Measurements from ENCODE around the gene TRAF1.

DNA sequence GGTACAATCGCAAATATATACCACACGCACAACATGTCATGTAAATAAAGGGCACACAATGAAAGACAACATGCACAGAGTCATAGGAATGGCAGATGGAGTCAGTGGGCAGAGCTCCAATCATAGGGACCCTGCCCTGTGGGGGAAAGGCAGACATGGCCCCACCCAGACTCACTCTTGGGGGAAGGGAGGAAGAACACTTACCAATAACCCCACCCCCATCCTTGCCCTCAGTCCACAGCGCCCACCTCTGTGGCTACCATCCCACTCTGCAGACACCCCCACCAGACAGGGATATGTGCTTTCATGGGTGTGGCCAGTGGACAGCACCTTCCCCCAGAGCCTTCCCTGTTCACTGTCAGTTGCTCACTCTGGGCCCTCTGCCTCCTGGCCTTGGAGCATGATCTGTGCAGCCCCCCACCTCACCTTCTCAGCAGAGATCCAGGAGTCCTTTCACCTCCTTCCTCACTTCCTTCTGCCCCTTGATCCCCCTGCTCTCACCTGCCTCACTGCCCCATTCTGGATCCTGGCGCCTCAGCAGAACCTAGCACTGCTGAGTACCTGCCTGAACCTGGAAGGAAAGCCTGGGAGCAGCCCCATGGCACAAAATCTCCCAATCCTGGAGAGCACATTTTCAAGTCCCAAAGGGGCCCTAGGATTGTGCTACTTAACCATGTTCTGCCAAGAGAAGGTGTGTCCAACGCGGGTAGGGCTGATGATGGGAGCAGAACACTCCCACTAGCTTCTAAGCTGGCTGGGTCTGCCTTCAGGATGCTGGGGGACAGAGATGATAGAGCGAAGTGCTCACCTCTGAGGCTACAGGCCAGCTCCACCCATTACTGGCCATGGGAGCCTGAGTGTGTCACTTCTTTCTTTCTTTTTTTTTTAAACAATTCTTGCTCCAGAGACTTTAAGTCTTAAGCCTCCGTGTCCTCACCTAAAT, 48.1 kb downstream of the TRAF1 start:
- TF ChIP-seq EZH2 (IDR thresholded peaks at IDR 0.05) (no peak), POLR2AphosphoS5 (IDR thresholded peaks at IDR 0.05; ENCODE audit: borderline replicate concordance, low read depth, low read length) (no peak), FOXP2 (optimal IDR thresholded peaks at IDR 0.05; ENCODE audit: control extremely low read depth, extremely low read length, insufficient read depth) (no peak)
